ENCODE data around the gene GARNL3. TPM values are rescaled to one million over a fixed set of nuclear protein-coding genes. Genes with fewer than 3 reads are reported as not detected.

Gene GARNL3
- total and polyA plus RNA-seq, 12 donors = 12.2 to 43.2 (median 28.6) TPM

- H3K4me3 ChIP-seq = peak overlapping the region in 3 of 4 donors; percentile 57 to 67 (median 59)
- no peaks in the 10 kb centered on the region for H3K27me3 ChIP-seq
- DNase-seq = no peak
- no peak for TF ChIP-seq CTCF (IDR thresholded peaks at IDR 0.05)
- TF ChIP-seq POLR2A (IDR thresholded peaks at IDR 0.05) = no peak
- peaks cover 0 to 5% of the 10 kb centered on the region in 2 donors for H3K4me1 ChIP-seq (replicated peaks in 1 of 2)
- no peak overlapping the region for H3K27ac ChIP-seq
- H3K36me3 ChIP-seq (replicated peaks in 1 of 2) = no peaks in the 10 kb centered on the region
- 71 to 83% (median 79%) methylated on average over 6 to 8 of the region's 8 CpGs for WGBS, 4 donors
- no peaks in the 10 kb centered on the region for H3K9me3 ChIP-seq (replicated peaks in 1 of 3)
- intact Hi-C loops (cut with DNase I) = no loop called here
These were observed 18.9 kb upstream of the GARNL3 start for GRCh38 chr9:127245637-127246164.

DNA sequence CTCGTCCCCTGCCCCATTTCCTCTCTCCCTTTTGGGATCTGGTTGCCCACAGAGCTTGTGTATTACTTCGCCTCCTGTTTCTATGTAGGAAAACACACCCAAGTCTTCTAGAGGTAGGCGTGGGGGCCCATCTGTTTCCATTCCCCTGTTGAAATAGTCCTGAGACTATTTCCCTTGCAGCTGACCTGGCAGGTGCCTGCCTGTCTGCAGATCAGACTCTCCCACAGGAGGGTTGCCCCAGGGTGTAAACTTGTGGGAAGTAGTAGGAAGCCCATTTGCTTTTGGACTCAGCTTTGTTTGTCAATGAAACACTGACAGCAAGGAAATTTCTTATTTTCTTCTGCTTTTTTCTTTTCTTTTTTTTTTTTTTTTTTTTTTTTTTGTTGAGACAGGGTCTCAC is 16.3 kb upstream of the GARNL3 start:
- Histone ChIP-seq H3K27me3 (no peaks in the 10 kb centered on the region), H3K4me1 (replicated peaks in 1 of 2) (peaks cover 0 to 5% of the 10 kb centered on the region in 2 donors), H3K36me3 (replicated peaks in 1 of 2) (no peaks in the 10 kb centered on the region), H3K4me3 (no peak overlapping the region), H3K9me3 (replicated peaks in 1 of 3) (no peaks in the 10 kb centered on the region), H3K27ac (no peak overlapping the region)
- 87 to 96% (median 93%) methylated on average over 3 of the region's 3 CpGs for WGBS, 4 donors
- DNase-seq = no peak
- intact Hi-C loops (cut with DNase I) = no loop called here
- TF ChIP-seq CTCF (IDR thresholded peaks at IDR 0.05) (no peak), POLR2A (IDR thresholded peaks at IDR 0.05) (no peak)

DNA sequence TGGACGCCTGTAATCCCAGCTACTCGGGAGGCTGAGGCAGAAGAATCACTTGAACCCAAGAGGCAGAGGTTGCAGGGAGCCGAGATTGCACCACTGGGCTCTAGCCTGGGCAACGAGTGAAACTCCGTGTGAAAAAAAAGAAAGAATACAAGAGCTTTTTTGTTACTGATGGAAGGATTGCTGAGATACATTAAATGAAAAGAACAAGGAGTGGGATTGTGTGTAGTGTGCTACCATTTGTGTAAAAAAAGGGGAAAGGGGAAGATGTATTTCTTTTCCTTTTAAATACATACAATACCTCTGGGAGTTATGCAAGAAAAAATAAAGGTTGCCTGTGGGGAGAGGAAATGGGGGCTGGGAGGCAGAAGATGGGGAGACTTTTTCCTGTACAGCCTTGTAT is 14.7 kb upstream of the GARNL3 start:
- no peaks in the 10 kb centered on the region for H3K27me3 ChIP-seq
- 91 to 94% (median 92%) methylated on average over 5 of the region's 5 CpGs for WGBS, 4 donors
- H3K4me3 ChIP-seq = no peak overlapping the region
- no peaks in the 10 kb centered on the region for H3K36me3 ChIP-seq (replicated peaks in 1 of 2)
- H3K9me3 ChIP-seq (replicated peaks in 1 of 3) = no peaks in the 10 kb centered on the region
- no peak for DNase-seq
- TF ChIP-seq CTCF (IDR thresholded peaks at IDR 0.05) (no peak), POLR2A (IDR thresholded peaks at IDR 0.05) (no peak)
- no peak overlapping the region for H3K27ac ChIP-seq
- no peaks in the 10 kb centered on the region for H3K4me1 ChIP-seq (replicated peaks in 1 of 2)
- intact Hi-C loops (cut with DNase I) = no loop called here

- 68 to 95% (median 85%) methylated on average over 3 of the region's 3 CpGs for WGBS, 4 donors
- TF ChIP-seq POLR2A (IDR thresholded peaks at IDR 0.05) = no peak
- TF ChIP-seq CTCF (IDR thresholded peaks at IDR 0.05) = no peak
- no peak for DNase-seq
These were observed 13.6 kb upstream of the GARNL3 start for GRCh38 chr9:127250896-127251391.

More at GRCh38 chr9:127250896-127251391, 13.6 kb upstream of the GARNL3 start:
- Histone ChIP-seq H3K36me3 (replicated peaks in 1 of 2) (no peaks in the 10 kb centered on the region), H3K4me1 (replicated peaks in 1 of 2) (no peaks in the 10 kb centered on the region), H3K27ac (no peak overlapping the region), H3K9me3 (replicated peaks in 1 of 3) (no peaks in the 10 kb centered on the region), H3K4me3 (no peak overlapping the region), H3K27me3 (no peaks in the 10 kb centered on the region)
- intact Hi-C loops (cut with DNase I) = no loop called here
